Endothelial cell of umbilical vein (primary cell): Measurements from ENCODE around the gene NAV2.

Experiments used
- CTCF ChIP-seq, 2 donors: IDR thresholded peaks; 1 replicate in 1 of 2; 2 replicates in 1 of 2; pipeline ENCODE4 v1.5.1; 2011; ENCODE audit warnings: low read length in 2 of 2, mild to moderate bottlenecking in 2 of 2, moderate library complexity in 2 of 2, control low read depth in 1 of 2, inconsistent platforms in 1 of 2, low read depth in 1 of 2; ENCODE audit not compliant: insufficient read depth in 1 of 2; ENCODE audit errors: extremely low read depth in 1 of 2
- EZH2 ChIP-seq: IDR thresholded peaks from 2 replicates; pipeline ENCODE4 v1.6.1; 2012; ENCODE audit warnings: borderline replicate concordance, low read depth, mild to moderate bottlenecking, moderate library complexity, low read length, inconsistent platforms; ENCODE audit not compliant: severe bottlenecking
- FOS ChIP-seq: IDR thresholded peaks from 2 replicates; pipeline ENCODE4 v1.6.1; 2011; ENCODE audit warnings: mild to moderate bottlenecking, low read length, moderate library complexity, borderline replicate concordance; ENCODE audit not compliant: insufficient read depth
- JUN ChIP-seq: IDR thresholded peaks from 2 replicates; pipeline ENCODE4 v1.6.1; 2011; ENCODE audit warnings: borderline replicate concordance, low read depth; ENCODE audit not compliant: insufficient read length, insufficient read depth
- MAX ChIP-seq: IDR thresholded peaks from 2 replicates; pipeline ENCODE4 v1.6.1; 2011; ENCODE audit not compliant: insufficient read depth, insufficient read length
- POLR2A ChIP-seq: IDR thresholded peaks from 2 replicates; pipeline ENCODE4 v1.6.1; 2012; ENCODE audit warnings: low read depth, mild to moderate bottlenecking, control low read depth, low read length
- POLR2AphosphoS5 ChIP-seq: IDR thresholded peaks from 2 replicates; pipeline ENCODE4 v1.6.1; 2012; ENCODE audit warnings: low read depth, mild to moderate bottlenecking, control low read depth, low read length, moderate library complexity; ENCODE audit not compliant: insufficient read depth

- no peak for TF ChIP-seq CTCF (IDR thresholded peaks at IDR 0.05; ENCODE audit: extremely low read depth in 1 of 2, insufficient read depth in 1 of 2, low read depth in 1 of 2, low read length in 2 of 2)
- TF ChIP-seq EZH2, result no peak
- no peak for TF ChIP-seq POLR2A
- TF ChIP-seq JUN, result no peak
- TF ChIP-seq FOS, result no peak
- no peak for TF ChIP-seq MAX
- TF ChIP-seq POLR2AphosphoS5, result no peak
Observed at GRCh38 chr11:19979519-19979845, 266.8 kb downstream of the NAV2 start.
